HepG2 (cell line): ENCODE measurements around the gene TSPAN31. TPM values are rescaled to one million over a fixed set of nuclear protein-coding genes. Genes with fewer than 3 reads are reported as not detected.

Experiments used
- ARHGAP35 ChIP-seq: sonication (generic); formaldehyde crosslinking; IDR thresholded peaks from 2 replicates; pipeline ENCODE4 v1.9.0; 2022; ENCODE audit warnings: mild to moderate bottlenecking, inconsistent platforms, moderate library complexity, missing genetic modification reagents, borderline replicate concordance
- ETV6 ChIP-seq: sonication (generic); formaldehyde crosslinking; conservative IDR thresholded peaks from 2 replicates; pipeline ENCODE4 v1.4.0; 2020; ENCODE audit warnings: missing genetic modification reagents
- FOSL2 ChIP-seq: sonication (generic); formaldehyde crosslinking; IDR thresholded peaks from 2 replicates; pipeline ENCODE4 v1.4.0; 2020; ENCODE audit warnings: missing genetic modification reagents
- FOXC1 ChIP-seq: sonication (generic); formaldehyde crosslinking; IDR thresholded peaks from 2 replicates; pipeline ENCODE4 v1.8.0; 2022; ENCODE audit warnings: mild to moderate bottlenecking, missing genetic modification reagents, borderline replicate concordance
- HNF4A ChIP-seq: sonication (generic); formaldehyde crosslinking; IDR thresholded peaks from 2 replicates; pipeline ENCODE4 v1.4.0; 2020; ENCODE audit warnings: missing genetic modification reagents
- NFKB2 ChIP-seq: sonication (generic); formaldehyde crosslinking; IDR thresholded peaks from 2 replicates; pipeline ENCODE4 v1.4.0; 2020; ENCODE audit warnings: missing genetic modification reagents, borderline replicate concordance
- ZBTB7A ChIP-seq: sonication (generic); formaldehyde crosslinking; IDR thresholded peaks from 2 replicates; pipeline ENCODE4 v1.8.0; 2022; ENCODE audit warnings: mild to moderate bottlenecking, missing genetic modification reagents
- ZFP36 ChIP-seq: fragments of 150-350 bp; IDR thresholded peaks from 2 replicates; pipeline ENCODE4 v1.6.1; 2018; ENCODE audit warnings: borderline replicate concordance, low read length, low read depth; ENCODE audit not compliant: partially characterized antibody
- ZNF205 ChIP-seq: IDR thresholded peaks from 2 replicates; pipeline ENCODE4 v1.6.1; 2018; ENCODE audit warnings: missing biosample characterization, missing genetic modification reagents
- ZNF501 ChIP-seq: sonication (generic); formaldehyde crosslinking; IDR thresholded peaks from 2 replicates; pipeline ENCODE4 v1.5.1; 2020; ENCODE audit warnings: mild to moderate bottlenecking, moderate library complexity, missing genetic modification reagents
- ZNF782 ChIP-seq: sonication (generic); formaldehyde crosslinking; IDR thresholded peaks from 2 replicates; pipeline ENCODE4 v1.4.0; 2020; ENCODE audit warnings: missing genetic modification reagents, mild to moderate bottlenecking, borderline replicate concordance
- polyA plus RNA-seq, 8 experiments: library from polyadenylated mRNA; depleted of rRNA in 3 of 8; stranded (reverse) in 7 of 8; unstranded in 1 of 8; fragments of >200 nt; fragmentation: Illumina TruSeq in 4 of 8; extraction: Trizol in 4 of 8; gene quantifications; 2 replicates each; pipeline versions ENCODE4 v1.2.1 to v1.2.3, GENCODE V29; 2011 to 2016; ENCODE audit warnings: low read depth in 4 of 8, missing spikeins in 1 of 8, mixed read lengths in 1 of 8; ENCODE audit not compliant: insufficient read depth in 1 of 8
- total RNA-seq, 5 experiments: library from RNA; depleted of rRNA; stranded (reverse); fragments of >200 nt; fragmentation: Illumina TruSeq; extraction: Trizol; gene quantifications; 2 replicates each; pipeline ENCODE4 v1.2.3, GENCODE V29; 2016; ENCODE audit warnings: low read depth in 1 of 5
- TF ChIP-seq, protein P1 (sequence below): sonication (generic); formaldehyde crosslinking; IDR thresholded peaks from 2 replicates; pipeline ENCODE4 v1.8.0; 2022; ENCODE audit warnings: missing genetic modification reagents, mild to moderate bottlenecking, inconsistent platforms, borderline replicate concordance
- TF ChIP-seq, protein P2 (sequence below): sonication (generic); formaldehyde crosslinking; IDR thresholded peaks from 2 replicates; pipeline ENCODE4 v1.9.0; 2021; ENCODE audit warnings: missing genetic modification reagents, mild to moderate bottlenecking, borderline replicate concordance
- TF ChIP-seq, protein P3 (sequence below): sonication (generic); formaldehyde crosslinking; IDR thresholded peaks from 2 replicates; pipeline ENCODE4 v1.5.1; 2020; ENCODE audit warnings: mild to moderate bottlenecking, moderate library complexity, missing genetic modification reagents
- TF ChIP-seq, protein P4 (sequence below): sonication (generic); formaldehyde crosslinking; IDR thresholded peaks from 2 replicates; pipeline ENCODE4 v1.9.0; 2022; ENCODE audit warnings: missing genetic modification reagents, mild to moderate bottlenecking, borderline replicate concordance
- TF ChIP-seq, protein P5 (sequence below): sonication (generic); formaldehyde crosslinking; IDR thresholded peaks from 2 replicates; pipeline ENCODE4 v1.5.0; 2020; ENCODE audit warnings: missing genetic modification reagents
- TF ChIP-seq, protein P6 (sequence below): IDR thresholded peaks from 2 replicates; pipeline ENCODE4 v1.6.1; 2016; ENCODE audit warnings: missing compliant biosample characterization, missing genetic modification reagents, borderline replicate concordance

TSPAN31 gene
- total and polyA plus RNA-seq, 2 of the 13 experiments (the other 11 are each of a cell fraction or from before 2014, with no cell fraction given): 10.4 to 24.6 TPM

DNA sequence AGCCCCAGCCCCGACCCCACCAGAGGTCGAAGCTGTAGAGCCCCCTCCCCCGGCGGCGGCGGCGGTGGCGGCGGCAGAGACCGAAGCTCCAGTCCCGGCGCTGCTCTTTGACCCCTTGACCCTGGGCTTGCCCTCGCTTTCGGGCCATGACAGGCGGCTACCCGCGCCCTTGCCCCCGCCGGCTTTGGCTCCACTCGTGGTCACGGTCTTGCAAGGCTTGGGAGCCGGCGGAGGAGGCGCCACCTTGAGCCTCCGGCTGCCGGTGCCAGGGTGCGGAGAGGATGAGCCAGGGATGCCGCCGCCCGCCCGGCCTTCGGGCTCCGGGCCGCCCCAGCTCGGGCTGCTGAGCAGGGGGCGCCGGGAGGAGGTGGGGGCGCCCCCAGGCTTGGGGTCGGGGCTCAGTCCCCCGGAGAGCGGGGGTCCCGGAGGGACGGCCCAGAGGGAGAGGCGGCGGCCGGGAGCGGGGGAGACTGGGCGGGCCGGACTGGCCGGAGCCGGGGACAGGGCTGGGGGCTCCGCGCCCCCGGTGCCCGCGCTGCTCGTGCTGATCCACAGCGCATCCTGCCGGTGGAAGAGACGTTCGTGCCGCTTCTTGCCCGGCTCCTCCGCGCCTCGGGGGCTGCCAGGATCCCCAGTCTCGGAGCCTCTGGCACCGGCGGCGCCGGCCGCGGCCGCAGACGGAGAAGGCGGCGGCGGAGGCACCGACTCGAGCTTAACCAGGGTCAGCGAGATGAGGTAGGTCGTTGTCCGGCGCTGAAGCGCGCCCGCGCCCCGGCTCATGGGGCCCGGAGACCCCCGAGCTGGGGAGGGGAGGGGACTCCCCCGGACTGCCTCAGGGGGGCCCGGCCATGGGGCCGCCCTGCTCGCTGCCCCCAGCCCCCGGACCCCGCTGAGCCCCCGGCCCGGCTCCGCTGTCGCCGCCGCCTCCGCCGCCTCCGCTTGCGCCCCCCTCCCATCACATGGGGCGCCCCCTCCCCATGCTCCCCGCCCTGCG is 7.1 kb upstream of the TSPAN31 start (continued):
- TF ChIP-seq, protein P1, sequence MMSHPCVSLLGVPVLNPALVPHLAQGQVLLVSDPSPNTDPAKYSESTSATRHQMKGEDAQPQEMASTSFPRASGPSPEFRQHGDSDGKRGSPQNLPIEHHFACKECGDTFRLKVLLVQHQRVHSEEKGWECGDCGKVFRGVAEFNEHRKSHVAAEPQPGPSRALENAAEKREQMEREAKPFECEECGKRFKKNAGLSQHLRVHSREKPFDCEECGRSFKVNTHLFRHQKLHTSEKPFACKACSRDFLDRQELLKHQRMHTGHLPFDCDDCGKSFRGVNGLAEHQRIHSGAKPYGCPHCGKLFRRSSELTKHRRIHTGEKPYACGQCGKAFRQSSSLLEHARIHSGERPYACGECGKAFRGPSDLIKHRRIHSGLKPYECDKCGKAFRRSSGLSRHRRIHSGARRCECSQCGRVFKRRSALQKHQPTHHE (CRISPR knock-in tag): no peak
- no peak for TF ChIP-seq ZFP36
- TF ChIP-seq, protein P2, sequence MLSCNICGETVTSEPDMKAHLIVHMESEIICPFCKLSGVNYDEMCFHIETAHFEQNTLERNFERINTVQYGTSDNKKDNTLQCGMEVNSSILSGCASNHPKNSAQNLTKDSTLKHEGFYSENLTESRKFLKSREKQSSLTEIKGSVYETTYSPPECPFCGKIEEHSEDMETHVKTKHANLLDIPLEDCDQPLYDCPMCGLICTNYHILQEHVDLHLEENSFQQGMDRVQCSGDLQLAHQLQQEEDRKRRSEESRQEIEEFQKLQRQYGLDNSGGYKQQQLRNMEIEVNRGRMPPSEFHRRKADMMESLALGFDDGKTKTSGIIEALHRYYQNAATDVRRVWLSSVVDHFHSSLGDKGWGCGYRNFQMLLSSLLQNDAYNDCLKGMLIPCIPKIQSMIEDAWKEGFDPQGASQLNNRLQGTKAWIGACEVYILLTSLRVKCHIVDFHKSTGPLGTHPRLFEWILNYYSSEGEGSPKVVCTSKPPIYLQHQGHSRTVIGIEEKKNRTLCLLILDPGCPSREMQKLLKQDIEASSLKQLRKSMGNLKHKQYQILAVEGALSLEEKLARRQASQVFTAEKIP (CRISPR knock-in tag): no peak
- TF ChIP-seq, protein P3, sequence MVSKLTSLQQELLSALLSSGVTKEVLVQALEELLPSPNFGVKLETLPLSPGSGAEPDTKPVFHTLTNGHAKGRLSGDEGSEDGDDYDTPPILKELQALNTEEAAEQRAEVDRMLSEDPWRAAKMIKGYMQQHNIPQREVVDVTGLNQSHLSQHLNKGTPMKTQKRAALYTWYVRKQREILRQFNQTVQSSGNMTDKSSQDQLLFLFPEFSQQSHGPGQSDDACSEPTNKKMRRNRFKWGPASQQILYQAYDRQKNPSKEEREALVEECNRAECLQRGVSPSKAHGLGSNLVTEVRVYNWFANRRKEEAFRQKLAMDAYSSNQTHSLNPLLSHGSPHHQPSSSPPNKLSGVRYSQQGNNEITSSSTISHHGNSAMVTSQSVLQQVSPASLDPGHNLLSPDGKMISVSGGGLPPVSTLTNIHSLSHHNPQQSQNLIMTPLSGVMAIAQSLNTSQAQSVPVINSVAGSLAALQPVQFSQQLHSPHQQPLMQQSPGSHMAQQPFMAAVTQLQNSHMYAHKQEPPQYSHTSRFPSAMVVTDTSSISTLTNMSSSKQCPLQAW (CRISPR knock-in tag): 0 out of 2 replicates have a peak, but pooled peaks have one; percentile 4
- TF ChIP-seq ETV6 (CRISPR knock-in tag): no peak
- TF ChIP-seq ZBTB7A (CRISPR knock-in tag): no peak
- TF ChIP-seq, protein P4, sequence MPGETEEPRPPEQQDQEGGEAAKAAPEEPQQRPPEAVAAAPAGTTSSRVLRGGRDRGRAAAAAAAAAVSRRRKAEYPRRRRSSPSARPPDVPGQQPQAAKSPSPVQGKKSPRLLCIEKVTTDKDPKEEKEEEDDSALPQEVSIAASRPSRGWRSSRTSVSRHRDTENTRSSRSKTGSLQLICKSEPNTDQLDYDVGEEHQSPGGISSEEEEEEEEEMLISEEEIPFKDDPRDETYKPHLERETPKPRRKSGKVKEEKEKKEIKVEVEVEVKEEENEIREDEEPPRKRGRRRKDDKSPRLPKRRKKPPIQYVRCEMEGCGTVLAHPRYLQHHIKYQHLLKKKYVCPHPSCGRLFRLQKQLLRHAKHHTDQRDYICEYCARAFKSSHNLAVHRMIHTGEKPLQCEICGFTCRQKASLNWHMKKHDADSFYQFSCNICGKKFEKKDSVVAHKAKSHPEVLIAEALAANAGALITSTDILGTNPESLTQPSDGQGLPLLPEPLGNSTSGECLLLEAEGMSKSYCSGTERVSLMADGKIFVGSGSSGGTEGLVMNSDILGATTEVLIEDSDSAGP (CRISPR knock-in tag): peak; percentile 49; the same call in 1 of the 2 replicates
- TF ChIP-seq ZNF782: no peak
- no peak for TF ChIP-seq ZNF205 (CRISPR knock-in tag)
- TF ChIP-seq, protein P5, sequence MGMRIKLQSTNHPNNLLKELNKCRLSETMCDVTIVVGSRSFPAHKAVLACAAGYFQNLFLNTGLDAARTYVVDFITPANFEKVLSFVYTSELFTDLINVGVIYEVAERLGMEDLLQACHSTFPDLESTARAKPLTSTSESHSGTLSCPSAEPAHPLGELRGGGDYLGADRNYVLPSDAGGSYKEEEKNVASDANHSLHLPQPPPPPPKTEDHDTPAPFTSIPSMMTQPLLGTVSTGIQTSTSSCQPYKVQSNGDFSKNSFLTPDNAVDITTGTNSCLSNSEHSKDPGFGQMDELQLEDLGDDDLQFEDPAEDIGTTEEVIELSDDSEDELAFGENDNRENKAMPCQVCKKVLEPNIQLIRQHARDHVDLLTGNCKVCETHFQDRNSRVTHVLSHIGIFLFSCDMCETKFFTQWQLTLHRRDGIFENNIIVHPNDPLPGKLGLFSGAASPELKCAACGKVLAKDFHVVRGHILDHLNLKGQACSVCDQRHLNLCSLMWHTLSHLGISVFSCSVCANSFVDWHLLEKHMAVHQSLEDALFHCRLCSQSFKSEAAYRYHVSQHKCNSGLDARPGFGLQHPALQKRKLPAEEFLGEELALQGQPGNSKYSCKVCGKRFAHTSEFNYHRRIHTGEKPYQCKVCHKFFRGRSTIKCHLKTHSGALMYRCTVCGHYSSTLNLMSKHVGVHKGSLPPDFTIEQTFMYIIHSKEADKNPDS (CRISPR knock-in tag): no peak
- no peak for TF ChIP-seq ZNF501 (CRISPR knock-in tag)
- TF ChIP-seq FOXC1: no peak
- TF ChIP-seq ARHGAP35: no peak
- TF ChIP-seq, protein P6, sequence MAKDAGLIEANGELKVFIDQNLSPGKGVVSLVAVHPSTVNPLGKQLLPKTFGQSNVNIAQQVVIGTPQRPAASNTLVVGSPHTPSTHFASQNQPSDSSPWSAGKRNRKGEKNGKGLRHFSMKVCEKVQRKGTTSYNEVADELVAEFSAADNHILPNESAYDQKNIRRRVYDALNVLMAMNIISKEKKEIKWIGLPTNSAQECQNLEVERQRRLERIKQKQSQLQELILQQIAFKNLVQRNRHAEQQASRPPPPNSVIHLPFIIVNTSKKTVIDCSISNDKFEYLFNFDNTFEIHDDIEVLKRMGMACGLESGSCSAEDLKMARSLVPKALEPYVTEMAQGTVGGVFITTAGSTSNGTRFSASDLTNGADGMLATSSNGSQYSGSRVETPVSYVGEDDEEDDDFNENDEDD (CRISPR knock-in tag): no peak
- 0 out of 2 replicates have a peak, but pooled peaks have one; percentile 19 for TF ChIP-seq HNF4A (CRISPR knock-in tag)
- no peak for TF ChIP-seq FOSL2 (CRISPR knock-in tag)
- no peak; the same call in 1 of the 2 replicates for TF ChIP-seq NFKB2 (CRISPR knock-in tag)
